HCT116 (cell line): ENCODE results near the gene ANKLE1. TPM values are rescaled to one million over a fixed set of nuclear protein-coding genes. Genes with fewer than 3 reads are reported as not detected.

Experiments
- ATAC-seq: fragments of 200-7000 bp; cut with Tn5 transposase; 2 replicates; pipeline ENCODE4 v1.9.1; 2020; ENCODE audit warnings: mild to moderate bottlenecking, moderate library complexity
- BruUV-seq: library from RNA; stranded (reverse); fragments of 400-500 nt; replicated peaks from 2 replicates; lab custom pipeline; 2021; lab: Mats Ljungman, UMichigan
- CTCF ChIA-PET: fragments of 300-600 bp; sonication (Branson Sonifier 250); formaldehyde crosslinking; loops from one replicate; lab custom pipeline; 2021; ENCODE audit warnings: antibody characterized with exemption; lab: Charles Lee
- POLR2A ChIA-PET: fragments of 300-600, 350-600 bp; sonication (Branson Sonifier 250); formaldehyde crosslinking; loops from one replicate; lab custom pipeline; 2021; ENCODE audit warnings: antibody characterized with exemption; lab: Charles Lee
- RAD21 ChIA-PET, 2 experiments: fragments of 300-600 bp; sonication (Branson Sonifier 250); formaldehyde crosslinking; loops; one replicate each; lab custom pipeline; 2023; ENCODE audit warnings: low total read pairs in 2 of 2; ENCODE audit not compliant: uncharacterized antibody in 2 of 2, unreplicated experiment in 2 of 2, low non-redundant PET in 1 of 2; lab: Charles Lee
- DNase-seq: peaks from one replicate; pipeline ENCODE4 v3.0.0-alpha.2; 2010; ENCODE audit warnings: low read depth, low spot score
- H2AFZ ChIP-seq: fragments of 200-600 bp; shearing (Covaris generic), sonication (generic); 2 replicates; pipeline ENCODE4 v1.6.1; 2017; ENCODE audit warnings: low read depth, mixed run types, mixed read lengths, antibody characterized with exemption, low read length; ENCODE audit not compliant: poor library complexity, severe bottlenecking
- H3K27ac ChIP-seq: 2 replicates; pipeline ENCODE4 v1.5.1; 2012; ENCODE audit warnings: low read depth, low read length
- H3K27me3 ChIP-seq: fragments of 200-600 bp; sonication (generic); 2 replicates; pipeline ENCODE4 v1.6.1; 2016; ENCODE audit warnings: mixed run types, low read length, mixed read lengths; ENCODE audit not compliant: insufficient read depth
- H3K36me3 ChIP-seq, 2 experiments: fragments of 200-500 bp in 1 of 2; fragments of 200-600 bp in 1 of 2; sonication (Bioruptor generic) in 1 of 2; sonication (generic) in 1 of 2; 2 replicates each; pipeline versions ENCODE4 v1.5.1 to v1.6.1; 2014 to 2016; ENCODE audit warnings: low read length in 2 of 2, inconsistent platforms in 1 of 2, mixed read lengths in 1 of 2, mixed run types in 1 of 2; ENCODE audit not compliant: insufficient read depth in 2 of 2, control insufficient read depth in 1 of 2
- H3K4me1 ChIP-seq, 2 experiments: fragments of 200-600 bp in 1 of 2; sonication (generic) in 1 of 2; 2 replicates each; pipeline versions ENCODE4 v1.5.1 to v1.6.1; 2012 to 2017; ENCODE audit warnings: low read length in 2 of 2, inconsistent platforms in 1 of 2, mild to moderate bottlenecking in 1 of 2, mixed read lengths in 1 of 2, mixed run types in 1 of 2, moderate library complexity in 1 of 2; ENCODE audit not compliant: insufficient read depth in 2 of 2, control insufficient read depth in 1 of 2
- H3K4me2 ChIP-seq: fragments of 200-600 bp; sonication (generic); 2 replicates; pipeline ENCODE4 v1.6.1; 2017; ENCODE audit warnings: mixed run types, low read length, mixed read lengths
- H3K4me3 ChIP-seq, 2 experiments: fragments of 200-600 bp in 1 of 2; sonication (generic) in 1 of 2; replicated peaks in 1 of 2; 2 replicates each; pipeline ENCODE4 v1.5.1; 2011 to 2016; ENCODE audit warnings: low read length in 2 of 2, control low read depth in 1 of 2, low read depth in 1 of 2, mild to moderate bottlenecking in 1 of 2, mixed read lengths in 1 of 2, mixed run types in 1 of 2
- H3K79me2 ChIP-seq: fragments of 200-600 bp; sonication (generic); 2 replicates; pipeline ENCODE4 v1.6.1; 2017; ENCODE audit warnings: mild to moderate bottlenecking, mixed run types, low read length, moderate library complexity, mixed read lengths; ENCODE audit not compliant: insufficient read depth
- H3K9ac ChIP-seq: fragments of 200-600 bp; sonication (generic); 2 replicates; pipeline ENCODE4 v1.6.1; 2016; ENCODE audit warnings: low read length, mixed read lengths
- H3K9me2 ChIP-seq: fragments of 200-600 bp; sonication (generic), shearing (Covaris generic); 2 replicates; pipeline ENCODE4 v1.6.1; 2017; ENCODE audit warnings: mixed run types, mild to moderate bottlenecking, moderate library complexity; ENCODE audit not compliant: insufficient read depth
- H3K9me3 ChIP-seq, 2 experiments: fragments of 200-500 bp in 1 of 2; fragments of 200-600 bp in 1 of 2; sonication (Bioruptor generic) in 1 of 2; sonication (generic) in 1 of 2; 2 replicates each; pipeline ENCODE4 v1.6.1; 2014 to 2017; ENCODE audit warnings: low read length in 2 of 2, mixed read lengths in 2 of 2, inconsistent platforms in 1 of 2, low read depth in 1 of 2, mild to moderate bottlenecking in 1 of 2, mixed run types in 1 of 2, moderate library complexity in 1 of 2; ENCODE audit not compliant: control insufficient read depth in 1 of 2, insufficient read depth in 1 of 2
- H4K20me1 ChIP-seq: fragments of 200-600 bp; sonication (generic), shearing (Covaris generic); 2 replicates; pipeline ENCODE4 v1.6.1; 2017; ENCODE audit warnings: mixed run types, mild to moderate bottlenecking, moderate library complexity; ENCODE audit not compliant: insufficient read depth
- ATF3 ChIP-seq: IDR thresholded peaks from 2 replicates; pipeline ENCODE4 v1.6.1; 2012
- CBX3 ChIP-seq: IDR thresholded peaks from 2 replicates; pipeline ENCODE4 v1.6.1; 2012; ENCODE audit warnings: low read depth
- CTCF ChIP-seq, 3 experiments: fragments of 200-600 bp in 1 of 3; sonication (generic) in 1 of 3; IDR thresholded peaks in 2 of 3; conservative IDR thresholded peaks in 1 of 3; 2 replicates each; pipeline ENCODE4 v1.5.1; 2012 to 2017; ENCODE audit warnings: low read depth in 2 of 3, low read length in 2 of 3, antibody characterized with exemption in 1 of 3, borderline replicate concordance in 1 of 3, control low read depth in 1 of 3, mild to moderate bottlenecking in 1 of 3, mixed read lengths in 1 of 3, mixed run types in 1 of 3, moderate library complexity in 1 of 3; ENCODE audit not compliant: insufficient read depth in 1 of 3
- EGR1 ChIP-seq: IDR thresholded peaks from 2 replicates; pipeline ENCODE4 v1.6.1; 2012; ENCODE audit warnings: low read depth
- EZH2phosphoT487 ChIP-seq: fragments of 200-600 bp; IDR thresholded peaks from 2 replicates; pipeline ENCODE4 v1.6.1; 2018; ENCODE audit warnings: antibody characterized with exemption, borderline replicate concordance
- SP1 ChIP-seq: IDR thresholded peaks from 2 replicates; pipeline ENCODE4 v1.6.1; 2012; ENCODE audit warnings: low read depth
- TCF7L2 ChIP-seq: IDR thresholded peaks from 2 replicates; pipeline ENCODE4 v1.7.0; 2011; ENCODE audit warnings: borderline replicate concordance, inconsistent platforms; ENCODE audit not compliant: insufficient read depth, insufficient read length; ENCODE audit errors: extremely low read depth
- ZBTB33 ChIP-seq: IDR thresholded peaks from 2 replicates; pipeline ENCODE4 v1.6.1; 2011; ENCODE audit warnings: mild to moderate bottlenecking, low read length, moderate library complexity; ENCODE audit not compliant: insufficient replicate concordance; ENCODE audit errors: extremely low read depth
- ZNF274 ChIP-seq: fragments of 200-500 bp; sonication (Bioruptor generic); IDR thresholded peaks from 2 replicates; pipeline ENCODE4 v1.6.1; 2014; ENCODE audit warnings: mild to moderate bottlenecking, low read depth, low read length, inconsistent platforms
- intact Hi-C: fragments of 100-400 bp; cut with micrococcal nuclease; formaldehyde crosslinking; loops from 2 replicates; pipeline ENCODE4 v1.10.0; 2022
- total RNA-seq: library from RNA; stranded (reverse); gene quantifications from one replicate; pipeline ENCODE4 v1.2.1, GENCODE V29; 2021; ENCODE audit not compliant: unreplicated experiment

The ANKLE1 gene
- total RNA-seq, 1 experiment from 2014 or later: 14.8 TPM

GRCh38 chr19:17318966-17319365 is 37.3 kb downstream of the ANKLE1 start:
- no TSS peak for BruUV-seq
- RAD21 ChIA-PET: no interaction called here
- Histone ChIP-seq H3K9ac (no peak overlapping the region), H3K4me2 (no peak overlapping the region), H3K36me3 (peaks cover 20 to 28% of the 10 kb centered on the region in 2 experiments), H3K9me3 (no peaks in the 10 kb centered on the region), H3K9me2 (no peaks in the 10 kb centered on the region), H2AFZ (no peak overlapping the region), H3K79me2 (peaks cover 2% of the 10 kb centered on the region; the same call in 1 of the 2 replicates), H4K20me1 (no peaks in the 10 kb centered on the region), H3K4me3 (no peak overlapping the region), H3K27ac (no peak overlapping the region), H3K4me1 (peaks cover 13 to 21% of the 10 kb centered on the region in 2 experiments), H3K27me3 (no peaks in the 10 kb centered on the region)
- POLR2A ChIA-PET: no interaction called here
- no peak for ATAC-seq
- DNase-seq: no peak
- TF ChIP-seq CBX3: no peak
- TF ChIP-seq CTCF (IDR thresholded peaks at IDR 0.05 in 2 of 3, conservative IDR thresholded peaks at IDR 0.05 in 1 of 3; ENCODE audit: borderline replicate concordance in 1 of 3, insufficient read depth in 1 of 3, low read depth in 2 of 3, low read length in 2 of 3): no peak
- TF ChIP-seq ZNF274: no peak
- TF ChIP-seq ATF3: no peak
- TF ChIP-seq SP1: no peak
- no peak for TF ChIP-seq ZBTB33
- no peak for TF ChIP-seq EZH2phosphoT487
- TF ChIP-seq EGR1: no peak
- TF ChIP-seq TCF7L2: no peak
- CTCF ChIA-PET: no interaction called here
- intact Hi-C loops: no loop called here
